ENCODE measurements around the gene APOL3. TPM values are rescaled to one million over a fixed set of nuclear protein-coding genes. Genes with fewer than 3 reads are reported as not detected.
A peak's percentile ranks its signal among the peaks of the same experiment; 100 is the strongest.
"Not testable (repeated sequence)": the region's sequence is repeated elsewhere in the genome, so short reads cannot be mapped to it uniquely, and the experiment has no call there.

Gene APOL3
- polyA plus RNA-seq, 1 donor, result 13.1 TPM

DNA sequence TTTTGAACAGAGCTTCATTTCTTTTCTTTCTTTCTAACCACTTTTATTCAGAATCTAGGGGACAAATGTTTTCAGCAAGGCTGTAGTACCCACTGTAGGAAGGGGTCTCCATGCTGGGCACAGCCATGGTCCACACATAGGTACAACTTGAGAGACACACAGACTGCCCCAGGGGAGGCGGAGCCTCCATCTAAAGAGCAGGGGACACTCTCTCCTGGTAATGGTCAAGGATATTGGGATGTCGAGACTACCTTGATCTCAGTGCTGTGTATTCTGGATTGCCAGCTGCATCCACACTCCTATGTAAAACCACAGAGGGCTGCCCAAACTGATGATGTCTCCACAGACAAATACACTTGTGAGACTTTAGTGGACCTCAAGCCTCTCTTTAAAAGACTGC lies 2.9 kb upstream of the APOL3 start:
- Histone ChIP-seq H3K27ac (ENCODE audit: low read length) (no peak overlapping the region), H3K4me1 (ENCODE audit: control insufficient read depth, insufficient read depth, low read length) (peaks cover 5% of the 10 kb centered on the region), H3K4me3 (ENCODE audit: low read length) (no peak overlapping the region), H3K9me3 (ENCODE audit: control insufficient read depth, low read depth, low read length) (no peaks in the 10 kb centered on the region), H3K36me3 (ENCODE audit: control insufficient read depth, insufficient read depth, low read length) (no peaks in the 10 kb centered on the region), H3K27me3 (ENCODE audit: control insufficient read depth, insufficient read depth, low read length) (no peaks in the 10 kb centered on the region)
- WGBS (ENCODE audit: insufficient coverage, low lambda C conversion rate), result no CpG with 5 or more reads among the region's 2 CpGs
- no peak for DNase-seq

DNA sequence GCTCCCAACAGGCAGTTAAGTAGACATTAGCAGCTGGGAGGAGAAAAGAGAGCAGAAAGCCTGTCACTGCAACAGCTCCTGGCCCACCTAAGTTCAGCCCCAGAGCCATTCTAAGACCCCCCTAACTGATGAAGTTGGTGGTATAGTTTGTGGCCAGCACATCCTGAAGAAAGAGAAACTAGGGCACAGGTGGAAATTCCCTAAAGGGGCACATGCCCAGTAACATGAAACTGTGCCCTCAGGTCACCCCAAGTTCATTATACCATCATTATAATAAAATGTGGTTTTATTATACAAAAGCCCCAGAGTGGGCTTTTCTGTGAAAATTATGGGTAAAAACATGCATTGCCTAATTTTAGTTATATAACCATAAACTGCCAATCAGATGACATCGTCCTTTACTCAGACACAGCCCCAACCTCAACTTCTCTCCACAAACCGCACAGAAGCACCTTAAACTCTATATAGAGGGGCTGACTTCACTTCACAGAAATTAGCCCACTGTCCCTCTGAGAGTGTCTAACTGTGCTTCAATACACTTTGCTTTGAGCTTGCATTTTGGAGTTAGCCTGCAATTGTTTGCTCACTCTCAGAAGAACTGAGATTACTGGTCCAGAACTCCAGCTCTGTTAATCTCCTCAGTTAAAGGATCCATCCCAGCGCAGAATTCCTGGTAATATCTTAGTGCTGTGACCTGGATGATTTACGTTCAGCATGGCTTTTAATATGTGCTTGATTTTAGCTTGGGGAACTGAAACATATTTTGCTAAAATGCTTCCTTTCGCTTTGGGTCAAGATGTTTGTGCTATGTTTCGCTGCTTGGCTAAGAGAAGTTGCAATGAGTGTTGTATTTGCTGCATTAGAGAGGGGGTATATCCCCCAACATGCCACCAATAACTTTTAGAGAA lies 1.8 kb upstream of the APOL3 start:
- Histone ChIP-seq H3K4me3 (ENCODE audit: low read length) (no peak overlapping the region), H3K36me3 (ENCODE audit: control insufficient read depth, insufficient read depth, low read length) (no peaks in the 10 kb centered on the region), H3K27ac (ENCODE audit: low read length) (no peak overlapping the region), H3K9me3 (ENCODE audit: control insufficient read depth, low read depth, low read length) (no peaks in the 10 kb centered on the region), H3K4me1 (ENCODE audit: control insufficient read depth, insufficient read depth, low read length) (peaks cover 5% of the 10 kb centered on the region), H3K27me3 (ENCODE audit: control insufficient read depth, insufficient read depth, low read length) (no peaks in the 10 kb centered on the region)
- 86% methylated on average over 3 of the region's 6 CpGs for WGBS (ENCODE audit: insufficient coverage, low lambda C conversion rate)
- no peak for DNase-seq

DNA sequence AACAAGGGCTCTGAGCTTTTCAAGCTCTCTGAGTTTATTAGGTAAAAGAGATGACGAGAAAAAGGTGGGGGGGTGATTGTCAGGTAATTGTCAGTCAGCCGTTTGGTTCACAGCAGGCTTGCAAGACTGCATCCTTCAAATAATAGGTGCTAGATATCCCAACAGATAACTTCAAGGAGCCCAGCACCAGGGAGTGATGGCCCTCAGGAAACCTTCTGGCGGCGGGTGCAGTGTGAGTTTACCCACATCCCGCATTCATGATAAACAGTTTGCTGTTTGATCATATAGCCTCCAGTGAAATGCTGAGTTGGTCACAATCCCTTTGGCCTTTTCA lies 1.2 kb upstream of the APOL3 start:
- WGBS (ENCODE audit: insufficient coverage, low lambda C conversion rate), result 80% methylated on average over 1 of the region's 5 CpGs
- DNase-seq; H3K4me1 ChIP-seq (ENCODE audit: control insufficient read depth, insufficient read depth, low read length); H3K27ac ChIP-seq (ENCODE audit: low read length); H3K9me3 ChIP-seq (ENCODE audit: control insufficient read depth, low read depth, low read length); H3K27me3 ChIP-seq (ENCODE audit: control insufficient read depth, insufficient read depth, low read length); H3K4me3 ChIP-seq (ENCODE audit: low read length); H3K36me3 ChIP-seq (ENCODE audit: control insufficient read depth, insufficient read depth, low read length): not testable (repeated sequence)

DNA sequence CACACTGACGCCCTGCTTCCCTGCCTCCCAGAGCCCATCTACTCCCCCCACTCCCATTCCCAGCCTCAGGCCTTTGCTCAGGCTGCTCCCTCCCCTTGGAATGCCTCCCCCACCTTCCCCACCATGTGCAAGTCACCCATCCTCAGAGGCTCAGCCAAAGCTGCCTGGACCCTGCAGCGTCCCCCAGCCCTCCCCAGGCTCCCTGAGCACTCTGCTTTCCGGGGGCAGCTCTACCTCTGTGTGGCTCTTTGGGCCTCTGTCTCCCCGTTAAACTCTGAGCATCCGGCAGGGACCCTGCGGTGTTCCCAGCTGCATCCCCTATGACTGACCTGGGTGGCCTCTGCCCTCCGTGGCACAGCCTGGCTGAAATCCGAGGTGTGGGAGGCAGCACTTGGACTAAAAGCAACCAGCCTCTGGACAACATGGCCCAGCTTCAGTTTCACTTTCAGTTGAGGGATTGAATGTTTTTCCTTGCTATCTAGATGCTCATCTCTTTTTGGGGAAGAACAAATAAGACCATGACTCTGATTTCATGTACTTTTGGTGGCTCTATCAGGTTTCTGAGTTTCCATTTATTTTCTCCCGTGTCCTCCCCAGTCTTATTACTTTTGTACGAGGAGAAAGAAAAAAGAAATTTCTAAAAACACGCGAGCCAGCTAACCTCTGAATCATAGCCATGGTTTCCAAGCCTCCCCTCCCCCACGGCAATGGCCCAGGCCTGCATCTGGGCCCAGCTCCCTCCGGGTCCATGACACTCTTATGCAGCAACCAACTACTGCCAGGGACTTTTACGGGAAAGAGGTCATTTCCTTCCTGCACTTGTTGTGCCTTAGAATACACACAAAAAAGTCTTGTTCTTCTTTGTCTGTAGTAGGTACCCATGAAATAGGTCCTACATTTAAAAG lies 3.8 kb downstream of the APOL3 start:
- Histone ChIP-seq H3K4me3 (ENCODE audit: low read length) (peak overlapping the region; percentile 1), H3K27me3 (ENCODE audit: control insufficient read depth, insufficient read depth, low read length) (no peaks in the 10 kb centered on the region), H3K36me3 (ENCODE audit: control insufficient read depth, insufficient read depth, low read length) (no peaks in the 10 kb centered on the region), H3K4me1 (ENCODE audit: control insufficient read depth, insufficient read depth, low read length) (peaks cover 18% of the 10 kb centered on the region), H3K9me3 (ENCODE audit: control insufficient read depth, low read depth, low read length) (no peaks in the 10 kb centered on the region), H3K27ac (ENCODE audit: low read length) (peak overlapping the region; percentile 49)
- DNase-seq, result peak; percentile 37 to 67
- no CpG with 5 or more reads among the region's 15 CpGs for WGBS (ENCODE audit: insufficient coverage, low lambda C conversion rate)

DNA sequence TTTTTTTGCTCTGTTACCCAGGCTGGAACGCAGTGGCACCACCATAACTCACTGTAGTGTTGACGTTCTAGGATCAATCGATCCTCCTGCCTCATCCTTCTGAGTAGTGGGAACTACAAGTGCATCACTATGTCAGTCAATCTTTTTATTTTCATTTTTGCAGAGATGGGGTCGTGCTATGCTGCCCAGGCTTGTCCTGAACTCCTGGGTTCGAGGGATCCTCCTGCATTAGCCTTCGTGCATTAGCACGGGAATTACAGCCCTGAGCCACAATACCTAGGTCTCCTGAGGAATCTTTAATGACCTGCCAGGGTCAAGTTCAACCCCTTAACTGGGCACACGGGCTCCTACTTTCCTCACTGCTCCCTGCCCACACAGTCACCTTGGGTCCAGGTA lies 4.4 kb downstream of the APOL3 start:
- peak overlapping the region; percentile 1 for H3K4me3 ChIP-seq (ENCODE audit: low read length)

DNA sequence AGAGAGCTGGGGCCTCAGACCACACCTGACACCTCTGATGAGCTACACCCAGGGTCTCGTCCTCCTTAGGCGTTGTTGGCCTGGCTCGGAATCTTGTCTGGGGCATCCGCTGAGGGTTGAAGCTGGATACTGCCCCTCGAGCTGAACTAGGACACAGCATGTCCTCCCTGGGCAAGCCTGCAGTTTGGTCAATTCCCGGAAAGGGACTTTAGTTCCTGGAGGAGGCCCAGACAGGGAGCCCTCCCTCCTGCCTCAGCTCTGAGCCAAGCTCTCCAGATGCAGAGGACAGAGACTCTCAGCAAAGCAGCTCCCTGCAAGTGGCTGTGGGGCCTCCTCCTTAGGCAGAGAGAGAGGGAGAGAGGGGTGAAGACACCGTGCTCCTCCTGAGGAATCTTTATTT lies 4.9 kb downstream of the APOL3 start:
- peak overlapping the region; percentile 49 for H3K27ac ChIP-seq (ENCODE audit: low read length)
- peaks cover 18% of the 10 kb centered on the region for H3K4me1 ChIP-seq (ENCODE audit: control insufficient read depth, insufficient read depth, low read length)
- WGBS (ENCODE audit: insufficient coverage, low lambda C conversion rate), result no CpG with 5 or more reads among the region's 7 CpGs
- H3K9me3 ChIP-seq (ENCODE audit: control insufficient read depth, low read depth, low read length), result no peaks in the 10 kb centered on the region
- H3K36me3 ChIP-seq (ENCODE audit: control insufficient read depth, insufficient read depth, low read length), result no peaks in the 10 kb centered on the region
- peak; percentile 29 to 48 for DNase-seq
- no peak overlapping the region for H3K4me3 ChIP-seq (ENCODE audit: low read length)
- no peaks in the 10 kb centered on the region for H3K27me3 ChIP-seq (ENCODE audit: control insufficient read depth, insufficient read depth, low read length)

More for the DNA sequence above, 4.4 kb downstream of the APOL3 start:
- no CpG with 5 or more reads among the region's 8 CpGs for WGBS (ENCODE audit: insufficient coverage, low lambda C conversion rate)
- DNase-seq, result no peak
- Histone ChIP-seq H3K27ac (ENCODE audit: low read length) (peak overlapping the region; percentile 49), H3K27me3 (ENCODE audit: control insufficient read depth, insufficient read depth, low read length) (no peaks in the 10 kb centered on the region), H3K4me1 (ENCODE audit: control insufficient read depth, insufficient read depth, low read length) (peaks cover 18% of the 10 kb centered on the region), H3K36me3 (ENCODE audit: control insufficient read depth, insufficient read depth, low read length) (no peaks in the 10 kb centered on the region), H3K9me3 (ENCODE audit: control insufficient read depth, low read depth, low read length) (no peaks in the 10 kb centered on the region)

DNA sequence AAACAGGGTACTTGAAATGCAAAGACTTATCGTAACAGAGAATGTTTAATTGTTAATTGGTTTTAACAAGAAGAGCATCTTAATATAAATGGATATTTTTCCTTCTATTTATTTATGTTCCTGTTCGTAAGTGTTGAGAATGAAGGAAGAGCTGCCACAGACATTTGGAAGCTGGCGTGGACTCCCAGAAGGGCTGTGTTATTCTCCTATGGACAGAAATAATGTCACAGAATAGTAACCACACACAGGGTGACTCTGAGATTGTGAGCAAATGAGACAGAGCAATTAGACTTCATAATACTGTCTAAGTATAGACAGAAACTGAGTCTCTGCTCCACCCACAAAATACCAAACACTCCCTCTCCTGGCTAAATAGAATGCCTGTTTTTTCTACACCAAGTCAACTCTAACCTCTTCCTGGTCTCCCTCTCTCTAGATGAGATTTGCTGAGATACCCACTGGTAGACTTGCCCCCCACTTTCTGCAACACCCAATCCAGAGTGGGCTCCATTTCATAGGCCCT lies 6.1 kb downstream of the APOL3 start:
- no peaks in the 10 kb centered on the region for H3K9me3 ChIP-seq (ENCODE audit: control insufficient read depth, low read depth, low read length)
- DNase-seq, result no peak
- no peak overlapping the region for H3K4me3 ChIP-seq (ENCODE audit: low read length)
- no peak overlapping the region for H3K27ac ChIP-seq (ENCODE audit: low read length)
- H3K27me3 ChIP-seq (ENCODE audit: control insufficient read depth, insufficient read depth, low read length), result no peaks in the 10 kb centered on the region
- peaks cover 13% of the 10 kb centered on the region for H3K4me1 ChIP-seq (ENCODE audit: control insufficient read depth, insufficient read depth, low read length)
- WGBS (ENCODE audit: insufficient coverage, low lambda C conversion rate), result 75% methylated on average over 1 of the region's 3 CpGs
- no peaks in the 10 kb centered on the region for H3K36me3 ChIP-seq (ENCODE audit: control insufficient read depth, insufficient read depth, low read length)

DNA sequence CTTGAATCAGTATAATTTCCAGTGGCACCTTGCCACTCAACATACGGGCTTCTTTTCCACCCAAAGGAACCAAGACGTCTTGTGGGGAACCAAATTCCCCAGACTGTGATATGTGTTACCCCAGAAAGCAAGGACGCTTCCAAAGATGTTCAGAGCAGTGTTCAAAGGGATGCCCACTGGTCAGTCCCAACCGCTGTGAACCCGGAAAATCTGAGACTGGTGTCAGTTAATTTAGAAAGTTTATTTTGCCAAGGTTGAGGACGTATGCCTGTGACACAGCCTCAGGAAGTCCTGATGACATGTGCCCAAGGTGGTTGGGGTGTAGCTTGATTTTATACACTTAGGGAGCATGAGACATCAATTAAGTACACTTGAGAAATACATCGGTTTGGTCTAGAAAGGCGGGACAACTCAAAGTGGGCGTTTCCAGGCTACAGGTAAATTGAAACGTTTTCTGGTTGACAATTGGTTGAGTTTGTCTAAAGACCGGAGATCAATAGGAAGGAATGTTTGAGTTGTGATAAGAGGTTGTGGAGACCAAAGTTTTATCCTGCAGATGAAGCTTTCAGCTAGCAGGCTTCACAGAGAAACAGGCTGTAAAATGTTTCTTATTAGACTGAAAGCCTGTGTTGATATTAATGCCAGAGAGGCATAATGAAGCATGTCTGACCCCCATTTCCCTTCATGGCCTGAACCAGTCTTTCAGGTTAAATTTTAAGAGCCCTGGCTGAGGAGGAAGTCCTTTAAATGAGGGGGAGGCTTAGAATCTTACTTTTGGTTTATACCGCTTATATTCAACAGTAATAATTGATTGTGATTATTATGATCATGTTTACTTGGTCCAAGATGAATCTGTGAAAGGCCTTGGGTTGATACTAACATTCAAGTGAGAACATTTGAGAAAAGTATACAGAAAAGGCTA lies 6.8 kb downstream of the APOL3 start:
- peaks cover 13% of the 10 kb centered on the region for H3K4me1 ChIP-seq (ENCODE audit: control insufficient read depth, insufficient read depth, low read length)
- H3K27me3 ChIP-seq (ENCODE audit: control insufficient read depth, insufficient read depth, low read length), result no peaks in the 10 kb centered on the region
- no peaks in the 10 kb centered on the region for H3K9me3 ChIP-seq (ENCODE audit: control insufficient read depth, low read depth, low read length)
- H3K27ac ChIP-seq (ENCODE audit: low read length), result no peak overlapping the region
- DNase-seq, result peak in 1 of 2 donors; percentile 54
- WGBS (ENCODE audit: insufficient coverage, low lambda C conversion rate), result 33% methylated on average over 1 of the region's 12 CpGs
- no peaks in the 10 kb centered on the region for H3K36me3 ChIP-seq (ENCODE audit: control insufficient read depth, insufficient read depth, low read length)
- H3K4me3 ChIP-seq (ENCODE audit: low read length), result no peak overlapping the region

DNA sequence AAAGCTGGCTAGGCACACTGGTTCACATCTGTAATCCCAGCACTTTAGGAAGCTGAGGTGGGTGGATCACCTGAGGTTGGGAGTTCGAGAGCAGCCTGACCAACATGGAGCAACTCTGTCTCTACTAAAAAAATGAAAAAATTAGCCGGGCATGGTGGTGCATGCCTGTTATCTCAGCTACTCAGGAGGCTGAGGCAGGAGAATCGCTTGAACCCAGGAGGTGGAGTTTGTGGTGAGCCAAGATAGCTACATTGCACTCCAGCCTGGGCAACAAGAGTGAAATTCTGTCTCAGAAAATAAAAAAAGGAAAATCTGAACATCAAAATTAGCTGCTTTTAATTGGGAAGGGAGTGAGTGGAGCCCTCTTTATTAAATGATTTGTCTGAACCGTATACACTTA lies 7.7 kb downstream of the APOL3 start:
- H3K27me3 ChIP-seq (ENCODE audit: control insufficient read depth, insufficient read depth, low read length); H3K9me3 ChIP-seq (ENCODE audit: control insufficient read depth, low read depth, low read length); DNase-seq; H3K4me3 ChIP-seq (ENCODE audit: low read length); H3K27ac ChIP-seq (ENCODE audit: low read length); H3K36me3 ChIP-seq (ENCODE audit: control insufficient read depth, insufficient read depth, low read length): not testable (repeated sequence)
- H3K4me1 ChIP-seq (ENCODE audit: control insufficient read depth, insufficient read depth, low read length), result peaks cover 13% of the 10 kb centered on the region
- WGBS (ENCODE audit: insufficient coverage, low lambda C conversion rate), result 91% methylated on average over 1 of the region's 4 CpGs

Data from large intestine (tissue), 3 donors.